Stimulated activated CD8-positive, alpha-beta memory T cell treated with anti-CD3 and anti-CD28 coated beads, Interleukin-12 subunit alpha, Interleukin-12 subunit beta, amount 100 ng/mL, for 1 hour (primary cell): ENCODE results near the gene STBD1.
"Not testable (repeated sequence)": the region's sequence is repeated elsewhere in the genome, so short reads cannot be mapped to it uniquely, and the experiment has no call there.

Experiments
- DNase-seq: peaks from one replicate; pipeline ENCODE4 v3.0.0-alpha.2; 2020; ENCODE audit warnings: low read depth

STBD1 gene

GRCh38 chr4:76305971-76306881 is at the start of gene STBD1:
Gene STBD1 (plus strand): TSS chr4:76306733. CDS start chr4:76306770, 37 bp downstream.
- no peak for DNase-seq

- DNase-seq, result no peak
Observed at GRCh38 chr4:76256968-76257367, 49.6 kb upstream of the STBD1 start.

GRCh38 chr4:76257824-76258223 is 48.7 kb upstream of the STBD1 start:
- no peak for DNase-seq

GRCh38 chr4:76260571-76260970 is 46.0 kb upstream of the STBD1 start:
- no peak for DNase-seq

GRCh38 chr4:76265631-76266218 is 40.8 kb upstream of the STBD1 start:
- no peak for DNase-seq

- no peak for DNase-seq
Observed at GRCh38 chr4:76266627-76267026, 39.9 kb upstream of the STBD1 start.

GRCh38 chr4:76267811-76268210 is 38.7 kb upstream of the STBD1 start:
- DNase-seq, result no peak

- no peak for DNase-seq
Observed at GRCh38 chr4:76270244-76271175, 36.0 kb upstream of the STBD1 start.

GRCh38 chr4:76271248-76271647 is 35.3 kb upstream of the STBD1 start:
- no peak for DNase-seq

- DNase-seq, result no peak
Observed at GRCh38 chr4:76272073-76272472, 34.5 kb upstream of the STBD1 start.

- DNase-seq, result no peak
Observed at GRCh38 chr4:76272582-76272981, 34.0 kb upstream of the STBD1 start.

GRCh38 chr4:76272999-76273398 is 33.5 kb upstream of the STBD1 start:
- no peak for DNase-seq

GRCh38 chr4:76275486-76276124 is 30.9 kb upstream of the STBD1 start:
- DNase-seq, result no peak

GRCh38 chr4:76276813-76277212 is 29.7 kb upstream of the STBD1 start:
- no peak for DNase-seq

- no peak for DNase-seq
Observed at GRCh38 chr4:76277667-76278066, 28.9 kb upstream of the STBD1 start.

- DNase-seq, result no peak
Observed at GRCh38 chr4:76278583-76278982, 27.9 kb upstream of the STBD1 start.

- peak; percentile 1 for DNase-seq
Observed at GRCh38 chr4:76279462-76279861, 27.1 kb upstream of the STBD1 start.

- DNase-seq, result no peak
Observed at GRCh38 chr4:76280488-76281441, 25.8 kb upstream of the STBD1 start.

- DNase-seq, result not testable (repeated sequence)
Observed at GRCh38 chr4:76281594-76281993, 24.9 kb upstream of the STBD1 start.

GRCh38 chr4:76282941-76283689 is 23.4 kb upstream of the STBD1 start:
- DNase-seq, result no peak
